GM19025 (cell line): ENCODE data around the gene TIMM8A.
"Not testable (repeated sequence)": the region's sequence is repeated elsewhere in the genome, so short reads cannot be mapped to it uniquely, and the experiment has no call there.

ENCODE experiments used
- ATAC-seq: cut with Tn5 transposase; IDR thresholded peaks from one replicate; pipeline ENCODE4 v1.9.1; 2021; ENCODE audit warnings: mild to moderate bottlenecking, low read depth, moderate library complexity; ENCODE audit not compliant: unreplicated experiment

The TIMM8A gene

GRCh38 chrX:101360390-101360789 is 11.8 kb upstream of the TIMM8A start:
- ATAC-seq: no peak

- ATAC-seq: no peak
Observed at GRCh38 chrX:101359966-101360365, 11.4 kb upstream of the TIMM8A start.

DNA sequence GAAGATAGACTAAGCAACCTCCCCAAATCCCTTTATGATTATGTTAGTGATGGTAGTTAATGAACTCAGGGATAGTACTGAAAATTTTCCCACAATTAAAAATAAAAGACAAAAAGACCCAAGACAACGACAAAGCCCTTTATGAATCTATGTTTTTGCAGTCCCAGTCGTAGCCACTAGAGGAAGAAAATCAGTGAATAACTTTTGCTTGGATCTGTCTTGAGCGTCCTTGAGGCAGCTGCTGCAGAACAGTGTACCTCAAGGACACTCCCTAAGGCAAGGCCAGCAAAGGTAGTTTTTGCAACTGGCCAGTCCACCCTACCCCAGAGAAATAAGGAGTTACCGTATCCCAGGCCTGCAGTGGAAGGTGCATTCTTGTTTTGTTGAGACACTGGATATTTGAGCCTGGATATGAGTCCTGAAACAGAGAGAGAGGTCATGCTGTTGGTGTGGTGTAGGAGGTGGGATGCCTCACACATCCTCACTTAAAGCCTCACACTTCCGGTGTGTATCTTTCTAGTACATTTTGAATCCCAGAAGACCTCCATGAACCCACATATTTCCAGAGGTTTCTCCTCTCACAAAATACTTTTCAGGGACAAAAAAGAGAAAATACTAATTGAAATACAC is 8.7 kb upstream of the TIMM8A start:
- ATAC-seq: no peak

GRCh38 chrX:101349193-101349562 is 636 bp upstream of the TIMM8A start:
- no peak for ATAC-seq

GRCh38 chrX:101347859-101348451 is 587 bp downstream of the TIMM8A start:
- ATAC-seq: no peak

- ATAC-seq: no peak
Observed at GRCh38 chrX:101337776-101338271, 10.7 kb downstream of the TIMM8A start.

DNA sequence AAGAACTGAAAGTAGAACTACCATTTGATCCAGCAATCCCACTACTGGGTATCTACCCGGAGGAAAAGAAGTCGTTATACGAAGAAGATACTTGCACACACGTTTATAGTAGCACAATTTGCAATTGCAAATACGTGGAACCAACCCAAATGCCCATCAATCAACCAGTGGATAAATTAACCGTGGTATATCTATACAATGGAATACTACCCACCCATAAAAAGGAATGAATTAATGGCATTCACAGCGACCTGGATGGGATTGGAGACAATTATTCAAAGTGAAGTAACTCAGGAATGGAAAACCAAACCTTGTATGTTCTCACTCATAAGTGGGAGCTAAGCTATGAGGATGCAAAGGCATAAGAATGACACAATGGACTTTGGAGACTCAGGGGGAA is 14.2 kb downstream of the TIMM8A start:
- ATAC-seq: not testable (repeated sequence)

GRCh38 chrX:101326600-101326999 is 21.9 kb downstream of the TIMM8A start:
- ATAC-seq: not testable (repeated sequence)

- no peak for ATAC-seq
Observed at GRCh38 chrX:101303790-101304189, 44.8 kb downstream of the TIMM8A start.
